HG03558 (cell line): ENCODE data around the gene ZNF524.
"Not testable (repeated sequence)": the region's sequence is repeated elsewhere in the genome, so short reads cannot be mapped to it uniquely, and the experiment has no call there.

ENCODE experiments used
- ATAC-seq: cut with Tn5 transposase; IDR thresholded peaks from one replicate; pipeline ENCODE4 v1.9.1; 2021; ENCODE audit warnings: moderate number of reproducible peaks; ENCODE audit not compliant: unreplicated experiment; ENCODE audit errors: extremely low read depth

The ZNF524 gene

DNA sequence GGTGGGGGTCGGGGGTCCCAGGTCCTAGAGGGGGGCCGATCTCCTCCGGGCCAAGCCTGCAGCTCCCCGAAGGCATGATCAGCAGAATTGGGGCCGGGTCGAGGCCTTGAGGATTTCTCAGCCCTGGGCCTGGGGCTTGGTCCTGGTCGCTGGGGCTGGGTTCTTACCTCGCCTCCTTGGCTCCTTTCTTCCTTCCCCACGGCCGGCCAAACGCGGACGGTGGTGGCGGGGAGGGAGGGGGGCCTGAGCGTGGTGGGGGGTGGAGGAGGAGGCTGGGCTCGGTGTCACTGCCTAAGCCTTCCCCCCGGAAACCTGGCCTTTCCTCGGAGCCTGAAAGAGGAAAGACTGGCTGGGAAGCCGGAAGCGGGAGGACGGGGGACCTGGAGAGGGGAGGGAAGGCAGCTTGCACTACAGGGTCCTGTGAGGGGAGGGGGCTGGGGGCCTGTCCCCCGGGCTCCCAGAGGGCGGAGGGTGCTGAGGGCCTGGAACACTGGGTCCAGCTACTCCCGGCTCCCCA, 19.4 kb upstream of the ZNF524 start, which contains the start of gene ZNF579:
Gene ZNF579 (minus strand): TSS at position 221 of the 517 bp plus-strand sequence. CDS start 1,209 bp downstream, outside the sequence.
- no peak for ATAC-seq

DNA sequence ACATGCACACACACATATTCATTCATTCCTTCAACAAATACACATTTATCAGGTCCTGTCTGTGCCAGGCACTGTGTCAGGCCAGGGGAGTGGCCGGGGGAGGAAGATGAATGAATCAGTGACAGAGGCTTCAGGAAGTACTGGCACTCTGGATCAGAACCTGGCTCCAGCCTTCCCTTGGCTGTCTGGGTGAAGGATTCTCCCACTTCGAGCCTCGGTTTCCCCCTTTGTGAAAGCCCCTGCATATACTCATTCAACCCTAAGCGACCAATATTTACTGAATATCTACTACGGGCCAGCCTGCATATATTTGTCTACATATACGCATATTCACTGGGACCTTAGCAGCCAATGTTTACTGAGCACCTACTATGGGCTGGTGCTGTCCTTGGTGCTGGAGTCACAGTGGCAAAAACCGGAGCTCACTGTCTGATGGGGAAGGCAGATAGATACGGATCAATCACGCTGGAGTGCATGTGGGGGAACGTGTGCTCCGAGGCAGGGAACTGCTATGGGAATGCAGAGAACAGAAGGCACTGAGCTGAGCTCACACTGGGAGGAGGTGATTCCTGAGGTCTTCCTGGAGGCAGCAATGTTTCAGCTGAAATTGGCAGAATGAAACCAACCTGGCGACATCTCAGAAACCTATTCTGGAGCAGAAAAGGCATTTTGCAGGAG, 18.8 kb upstream of the ZNF524 start:
- ATAC-seq = no peak

DNA sequence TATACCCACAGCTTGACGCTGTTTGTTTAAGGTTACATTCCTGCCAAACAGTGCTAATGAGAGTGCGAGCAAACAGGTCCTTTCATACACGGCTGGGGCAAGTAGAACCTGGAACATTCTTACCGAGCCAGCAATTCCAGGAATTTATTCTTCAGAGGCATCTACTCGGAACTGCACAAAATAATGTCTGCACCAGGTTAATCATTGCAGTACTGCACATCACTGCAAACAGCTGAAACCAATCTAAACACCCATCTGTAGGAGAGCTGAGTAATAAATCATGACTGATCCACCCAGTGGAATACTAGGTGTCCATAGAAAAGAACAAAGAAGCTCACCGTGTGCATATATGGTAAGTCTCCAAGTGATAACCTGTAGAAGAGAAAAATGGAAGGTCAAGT, 18.3 kb upstream of the ZNF524 start:
- no peak for ATAC-seq

DNA sequence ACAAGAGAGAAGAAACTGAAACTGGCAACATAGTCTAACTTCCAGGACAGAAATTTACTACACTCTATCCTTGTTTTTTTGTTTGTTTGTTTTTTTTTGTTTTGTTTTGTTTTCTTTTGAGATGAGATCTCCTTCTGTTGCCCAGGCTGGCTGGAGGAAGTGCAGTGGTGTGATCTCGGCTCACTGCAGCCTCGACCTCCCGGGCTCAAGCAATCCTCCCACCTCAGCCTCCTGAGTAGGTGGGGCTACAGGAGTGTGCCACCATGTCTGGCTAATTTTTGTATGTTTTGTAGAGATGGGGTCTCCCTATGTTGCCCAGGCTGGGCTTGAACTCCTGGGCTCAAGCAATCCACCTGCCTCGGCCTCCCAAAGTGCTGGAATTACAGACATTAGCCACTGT, 17.8 kb upstream of the ZNF524 start:
- ATAC-seq = not testable (repeated sequence)

DNA sequence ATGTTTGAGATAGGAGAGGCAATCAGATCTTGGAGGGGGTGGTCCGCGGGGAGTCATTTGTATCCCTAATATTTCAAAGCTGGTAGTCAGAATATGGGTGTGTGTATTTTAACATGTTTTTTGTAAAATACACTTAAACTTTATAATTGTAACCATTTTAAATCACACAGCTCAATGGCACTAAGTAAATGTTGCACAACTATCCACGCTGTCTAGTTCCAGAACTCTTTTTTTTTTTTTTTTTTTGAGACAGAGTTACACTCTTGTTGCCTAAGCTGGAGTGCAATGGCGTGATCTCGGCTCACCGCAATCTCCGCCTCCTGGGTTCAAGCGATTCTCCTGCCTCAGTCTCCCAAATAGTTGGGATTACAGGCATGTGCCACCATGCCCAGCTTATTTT, 16.2 kb upstream of the ZNF524 start:
- ATAC-seq = not testable (repeated sequence)

DNA sequence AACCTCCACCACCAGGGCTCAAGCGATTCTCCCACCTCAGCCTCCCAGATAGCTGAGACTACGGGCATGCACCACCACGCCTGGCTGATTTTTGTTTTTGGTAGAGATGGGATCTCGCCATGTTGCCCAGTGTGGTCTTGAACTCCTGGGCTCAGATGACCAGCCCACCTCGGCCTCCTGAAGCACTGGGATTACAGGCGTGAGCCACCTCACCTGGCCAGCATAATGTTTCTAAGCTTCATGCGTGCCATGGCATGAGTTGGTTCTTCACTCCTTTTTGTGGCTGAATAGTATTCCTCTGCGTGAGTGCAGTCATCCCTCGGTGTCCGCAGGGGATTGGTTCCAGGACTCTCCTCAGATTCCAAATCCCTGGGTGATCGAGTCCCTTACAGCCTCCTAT, 15.2 kb upstream of the ZNF524 start:
- no peak for ATAC-seq

DNA sequence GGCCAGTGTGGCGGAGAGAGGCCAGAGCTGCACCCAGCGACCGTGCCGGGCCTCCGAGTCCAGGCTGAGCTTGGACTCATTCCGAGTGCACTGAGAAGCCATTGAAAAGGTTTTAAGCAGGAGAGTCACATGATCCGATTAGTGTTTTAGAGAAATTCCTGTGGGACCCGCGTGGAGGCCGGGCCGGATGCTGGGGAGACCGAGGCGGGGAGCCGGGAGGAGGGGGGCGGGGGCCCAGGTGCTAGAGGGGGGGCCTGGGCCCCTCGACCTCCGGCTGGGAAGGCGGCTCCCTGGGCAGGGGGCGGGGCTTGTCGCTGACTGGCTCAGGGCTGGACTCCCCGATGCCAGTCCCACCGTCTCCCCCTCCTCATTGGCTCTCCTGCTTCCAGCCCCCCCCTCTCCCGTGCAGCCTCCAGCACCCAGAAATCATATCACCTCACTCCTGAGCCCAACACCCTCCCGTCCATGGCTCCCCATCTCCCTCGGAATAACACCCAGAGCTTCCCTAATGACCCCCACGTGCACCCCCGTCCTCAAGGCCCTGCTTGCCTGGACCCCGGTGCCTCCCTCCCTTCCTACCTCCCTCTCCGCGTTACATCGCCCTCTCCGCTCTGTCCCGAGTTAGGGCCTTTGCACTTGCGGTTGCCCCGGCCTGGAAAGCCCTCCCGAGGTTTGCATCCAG, 14.3 kb upstream of the ZNF524 start:
- no peak for ATAC-seq

DNA sequence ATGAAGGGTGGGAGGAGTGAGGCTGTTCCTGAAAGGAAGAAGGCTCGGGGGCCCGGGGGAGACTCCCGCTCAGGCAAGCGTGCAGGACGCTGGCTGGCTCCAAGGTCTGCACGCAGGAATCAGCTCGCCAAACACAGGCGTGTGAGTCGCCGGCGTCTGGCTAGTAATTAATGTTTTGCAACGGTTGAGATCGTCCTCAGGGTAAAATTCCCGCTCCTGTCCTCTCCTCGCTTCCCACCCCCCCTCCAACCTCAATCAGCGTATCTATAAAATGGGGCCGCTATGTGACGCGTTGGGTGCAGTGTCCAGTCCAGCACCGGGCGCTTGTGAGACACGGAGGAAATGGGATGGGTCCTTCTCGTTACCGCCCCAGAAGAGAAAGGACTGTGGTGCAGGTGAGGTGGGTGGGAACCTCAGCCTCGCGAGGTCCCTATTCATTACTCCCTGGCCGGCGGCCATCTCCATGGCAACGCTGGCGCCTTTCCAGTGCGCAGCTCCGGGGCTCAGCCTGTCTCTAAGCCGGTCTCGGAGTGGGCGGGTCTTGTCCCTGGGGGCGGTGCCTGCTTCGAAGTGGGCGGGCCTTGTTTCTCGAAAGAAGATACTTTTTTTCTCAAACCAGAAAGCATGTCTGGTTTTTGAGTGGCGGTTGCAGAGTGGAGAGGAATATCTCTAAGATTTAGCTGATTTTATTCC, 13.0 kb upstream of the ZNF524 start:
- peak; percentile 65 for ATAC-seq

DNA sequence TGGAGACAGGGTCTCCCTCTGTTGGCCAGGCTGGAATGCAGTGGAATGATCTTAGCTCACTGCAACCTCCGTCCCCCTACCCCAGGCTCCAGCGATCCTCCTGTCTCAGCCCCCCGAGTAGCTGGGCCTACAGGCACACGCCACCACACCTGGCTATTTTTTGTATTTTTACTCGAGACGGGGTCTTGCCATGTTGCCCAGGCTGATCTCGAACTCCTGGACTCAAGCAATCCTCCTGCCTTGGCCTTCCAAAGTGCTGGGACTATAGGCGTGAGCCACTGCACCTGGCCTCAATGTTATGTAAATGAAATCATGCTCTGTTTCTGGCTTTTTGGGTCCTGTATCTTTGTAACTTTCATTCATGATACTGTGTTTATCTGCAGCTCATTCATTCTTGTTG, 11.3 kb upstream of the ZNF524 start:
- ATAC-seq = no peak

DNA sequence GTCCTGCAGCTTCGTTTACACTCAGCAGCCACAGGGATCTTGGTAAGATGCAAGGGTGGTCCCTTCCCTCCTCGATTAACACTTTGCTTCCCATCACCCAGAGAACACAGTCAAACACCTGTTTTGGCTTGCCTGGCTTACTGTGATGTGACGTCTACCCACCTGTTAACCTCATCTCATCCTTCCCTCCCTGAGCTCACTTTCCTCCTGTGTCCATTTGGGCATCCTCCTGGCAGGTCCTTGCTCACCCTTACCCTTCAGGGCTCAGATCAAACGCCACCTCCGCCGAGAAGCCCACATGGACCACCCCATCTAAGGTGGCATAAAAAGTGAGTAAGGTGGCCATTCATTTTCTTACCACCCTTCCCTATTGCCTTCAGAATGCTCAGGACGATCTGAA, 10.0 kb upstream of the ZNF524 start:
- ATAC-seq = no peak

DNA sequence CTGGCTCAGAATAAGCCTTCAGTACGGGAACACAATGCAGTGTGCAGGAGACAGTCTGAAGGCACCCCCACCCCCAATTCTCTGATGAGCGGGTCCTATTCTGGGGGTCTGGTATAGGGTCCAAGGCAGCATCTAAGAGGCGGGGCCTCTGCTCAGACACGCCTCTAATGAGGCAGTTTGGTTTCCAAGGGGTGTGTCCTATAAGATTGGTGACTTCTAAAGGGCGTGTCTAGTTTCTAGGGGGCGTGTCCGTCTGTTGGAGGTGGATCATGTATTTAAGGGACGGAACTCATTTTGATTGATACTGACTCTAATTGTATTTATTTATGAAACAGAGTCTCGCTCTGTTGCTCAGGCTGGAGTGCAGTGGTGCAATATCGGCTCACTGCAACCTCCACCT, 9.5 kb upstream of the ZNF524 start:
- ATAC-seq = no peak

DNA sequence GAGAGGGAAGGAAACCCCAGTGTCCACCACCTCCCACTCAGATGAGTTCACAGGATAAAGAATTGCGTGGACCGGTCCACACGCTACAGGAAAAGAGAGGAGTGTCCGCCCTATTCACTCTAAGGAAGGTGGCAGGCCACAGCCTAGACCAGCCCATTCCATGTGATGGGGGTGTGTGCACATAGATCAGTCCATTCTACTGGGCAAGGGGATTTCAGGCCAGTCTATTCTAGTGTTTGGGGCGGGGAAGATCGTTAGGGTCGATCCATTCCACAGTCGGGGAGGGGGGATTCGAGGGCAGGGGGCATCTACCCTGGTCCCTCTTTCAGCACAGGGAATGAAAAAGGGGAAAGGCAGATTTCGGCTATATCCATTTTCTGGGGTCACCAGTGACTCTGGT, 8.5 kb upstream of the ZNF524 start:
- ATAC-seq = no peak

DNA sequence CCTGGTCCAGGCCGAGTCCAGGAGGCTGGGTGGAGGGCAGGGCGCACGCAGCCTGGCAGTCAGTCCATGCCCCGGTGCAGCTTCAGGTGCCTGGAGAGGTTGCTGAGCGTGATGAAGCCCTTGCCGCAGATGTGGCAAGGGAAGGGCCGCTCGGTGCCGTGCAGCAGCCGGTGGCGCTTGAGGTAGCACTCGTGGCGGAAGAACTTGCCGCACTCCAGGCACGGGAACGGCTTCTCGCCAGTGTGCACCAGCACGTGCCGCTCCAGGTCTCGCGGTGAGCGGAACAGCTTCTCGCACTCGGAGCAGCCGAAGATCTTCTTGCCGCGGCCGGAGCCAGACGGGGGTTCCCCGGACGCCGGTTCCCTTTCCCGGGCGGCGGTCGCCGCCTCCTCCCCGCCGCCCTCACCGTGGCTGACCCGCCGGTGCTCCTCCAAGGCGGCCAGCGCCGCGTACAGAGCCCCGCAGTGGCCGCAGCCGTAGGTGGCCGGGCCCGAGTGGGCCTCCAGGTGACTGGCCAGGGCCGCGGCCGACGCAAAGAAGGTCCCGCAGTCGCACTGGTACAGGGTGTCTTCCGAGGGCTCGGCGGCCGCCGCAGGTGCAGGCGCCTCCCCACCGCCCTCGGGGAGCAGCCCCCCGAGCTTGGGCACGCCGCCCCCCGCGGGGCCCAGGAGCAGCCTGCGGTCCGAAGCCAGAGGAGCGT, 7.5 kb upstream of the ZNF524 start:
- ATAC-seq = no peak

DNA sequence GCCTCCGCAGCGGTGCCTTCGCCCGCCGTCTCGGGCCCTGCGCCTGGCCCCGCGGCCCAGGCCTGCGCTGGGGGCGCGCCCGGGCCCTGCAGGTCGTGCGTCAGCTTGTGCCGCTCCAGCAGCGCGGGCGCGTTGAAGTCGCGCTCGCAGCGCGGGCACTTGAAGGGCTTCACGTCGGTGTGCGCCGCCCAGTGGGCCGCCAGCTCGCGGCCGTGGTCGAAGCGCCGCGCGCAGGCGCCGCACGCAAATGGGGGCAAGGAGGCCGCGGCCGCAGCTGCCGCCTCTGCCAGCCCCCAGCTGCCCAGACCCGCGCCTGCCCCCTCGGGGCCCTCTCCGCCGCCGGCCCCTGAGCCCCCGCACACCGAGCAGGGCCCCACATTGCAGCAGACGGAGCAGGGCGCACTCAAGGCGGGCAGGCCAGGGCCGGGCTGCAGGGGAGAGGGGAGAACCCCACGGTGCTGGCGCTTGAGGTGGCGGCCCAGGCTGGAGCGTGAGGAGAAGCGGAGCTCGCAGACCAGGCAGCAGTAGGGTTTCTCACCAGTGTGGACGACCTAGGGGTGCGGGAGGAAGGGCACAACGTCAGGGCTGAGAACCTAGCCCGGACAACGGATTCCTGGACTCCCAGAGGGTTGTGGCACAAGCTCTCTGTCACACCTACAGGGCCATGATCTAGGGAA, 6.9 kb upstream of the ZNF524 start:
- ATAC-seq = no peak

DNA sequence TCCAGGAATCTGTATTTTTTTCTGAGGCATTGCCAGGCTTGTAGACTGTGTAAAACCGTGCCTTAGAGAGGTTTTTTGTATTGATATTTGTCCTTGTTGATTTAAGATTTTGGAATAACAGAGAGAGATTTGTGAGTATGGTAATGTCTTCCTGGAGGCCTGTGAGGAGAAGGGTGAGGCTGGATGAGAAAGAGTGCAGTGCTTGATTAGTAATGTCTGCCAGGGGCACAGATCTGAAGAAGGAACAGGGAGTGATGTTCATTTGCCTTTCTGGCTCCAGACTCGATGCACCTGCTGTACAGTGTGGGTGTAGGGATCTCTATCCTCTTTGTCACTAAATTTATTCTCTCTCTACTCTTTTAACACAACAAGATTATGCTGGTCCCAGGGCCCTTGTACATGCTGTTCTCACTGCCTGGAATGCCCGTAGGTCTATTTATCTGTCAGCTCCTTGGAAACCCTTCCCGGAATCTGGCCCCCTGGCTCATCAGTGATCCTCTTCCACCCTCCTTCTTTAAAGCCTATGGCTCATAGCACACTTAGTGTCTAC, 5.0 kb upstream of the ZNF524 start:
- ATAC-seq = no peak

DNA sequence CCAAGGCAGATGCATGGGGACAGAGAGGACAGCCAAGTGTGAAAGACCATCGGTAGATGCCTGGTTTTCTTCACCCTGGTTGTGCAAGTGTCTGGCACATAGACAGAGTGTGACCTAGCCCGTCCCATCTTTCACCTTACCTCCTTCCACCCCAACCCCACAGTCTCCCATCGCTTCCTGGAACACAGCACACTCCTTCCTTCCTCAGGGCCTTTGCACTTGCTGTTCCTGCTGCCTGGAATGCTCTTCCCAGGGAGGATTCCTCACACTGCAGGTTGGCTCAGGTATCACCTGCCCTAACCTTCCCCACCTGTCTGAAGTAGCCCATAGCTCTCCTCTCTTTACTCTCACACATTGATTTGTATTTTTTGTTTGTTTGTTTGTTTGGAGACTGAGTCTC, 3.8 kb upstream of the ZNF524 start:
- ATAC-seq = no peak

DNA sequence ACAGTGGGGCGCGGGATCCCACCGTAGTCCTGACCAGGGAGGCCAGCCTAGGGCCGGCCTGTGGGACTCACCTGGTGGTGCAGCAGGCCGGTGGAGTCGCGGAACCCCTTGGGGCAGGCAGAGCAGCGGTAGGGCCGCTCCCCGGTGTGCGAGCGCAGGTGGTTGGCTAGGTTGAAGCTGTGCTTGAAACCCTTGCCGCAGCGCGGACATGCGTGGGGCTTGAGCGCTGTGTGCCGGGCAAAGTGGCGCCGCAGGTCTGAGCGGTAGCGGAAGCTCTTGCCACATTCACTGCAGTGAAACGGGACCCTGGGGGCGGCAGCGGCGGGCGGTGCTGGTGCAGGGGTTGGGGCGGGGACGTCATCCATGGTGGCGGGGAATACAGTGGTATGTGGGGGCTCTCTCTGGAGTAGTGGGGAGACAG, 2.6 kb upstream of the ZNF524 start:
- no peak for ATAC-seq

DNA sequence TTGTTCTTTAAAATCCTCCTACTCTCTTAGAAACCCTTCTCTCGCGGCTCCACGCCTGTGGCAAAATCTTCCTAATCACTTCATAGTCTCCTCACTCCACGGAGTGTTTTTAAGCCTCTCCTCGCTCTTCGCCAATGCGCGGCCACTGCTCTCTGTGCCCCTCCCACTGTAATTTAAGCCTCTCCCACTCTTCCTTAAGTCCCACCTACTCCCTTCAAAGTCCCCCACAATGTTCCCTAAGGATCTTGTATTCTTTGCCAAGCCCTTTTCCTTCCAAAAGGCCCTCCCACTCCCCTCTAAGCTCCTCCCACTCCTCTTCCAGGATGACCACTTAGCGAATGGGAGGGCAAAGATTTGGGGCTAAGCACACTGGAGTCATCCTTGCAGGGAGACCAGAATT, 2.1 kb upstream of the ZNF524 start:
- ATAC-seq = no peak

DNA sequence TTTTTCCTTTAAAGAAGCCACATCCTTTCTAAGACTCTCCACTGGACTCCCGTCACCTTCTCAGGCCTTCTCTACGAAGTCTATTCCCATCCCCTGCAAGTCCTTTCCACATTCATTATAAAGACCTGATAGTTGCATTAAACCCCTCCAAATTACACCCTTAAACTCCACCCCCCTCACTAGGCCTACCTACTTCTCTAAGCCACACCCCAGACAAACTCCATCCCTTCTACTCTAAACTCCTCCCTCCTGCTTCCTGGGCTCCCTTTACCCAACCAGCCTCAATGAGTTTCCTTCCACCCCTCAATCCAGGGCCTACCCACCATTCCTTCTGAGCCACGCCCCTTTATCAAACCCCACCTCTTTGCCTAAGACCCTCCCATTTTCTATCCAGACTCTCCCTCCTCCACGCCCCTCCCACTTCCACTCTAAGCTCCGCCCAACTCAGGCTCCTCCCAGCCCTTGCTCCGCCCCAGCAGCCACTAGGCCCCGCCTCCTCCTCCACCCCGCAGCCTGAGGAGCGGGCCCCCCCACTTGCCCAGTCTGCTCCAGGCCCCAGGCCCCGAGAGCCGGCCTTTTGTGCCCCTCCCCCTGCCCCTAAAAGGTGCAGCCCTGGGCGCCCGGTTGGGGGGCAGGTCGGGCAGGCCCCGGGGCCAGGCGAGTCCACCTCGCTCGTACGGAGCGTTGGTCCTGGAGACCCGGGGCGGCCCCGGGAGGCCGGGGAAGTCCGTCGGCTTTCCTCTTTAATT, 1.2 kb upstream of the ZNF524 start:
- ATAC-seq = peak; percentile 19
